ENCODE results near the gene AKAP17A.
"Not testable (repeated sequence)": the region's sequence is repeated elsewhere in the genome, so short reads cannot be mapped to it uniquely, and the experiment has no call there.

DNA sequence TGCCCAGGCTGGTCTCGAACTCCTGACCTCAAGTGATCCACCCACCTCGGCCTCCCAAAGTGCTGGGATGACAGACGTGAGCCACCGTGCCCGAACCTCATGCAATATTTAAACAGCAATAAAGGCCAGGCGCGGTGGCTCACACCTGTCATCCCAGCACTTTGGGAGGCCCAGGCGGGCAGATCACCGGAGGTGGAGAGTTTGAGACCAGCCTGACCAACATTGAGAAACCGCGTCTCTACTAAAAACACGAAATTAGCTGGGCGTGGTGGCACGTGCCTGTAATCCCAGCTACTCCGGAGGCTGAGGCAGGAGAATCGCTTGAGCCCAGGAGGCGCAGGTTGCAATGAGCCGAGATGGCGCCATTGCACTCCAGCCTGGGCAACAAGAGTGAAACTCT is 17.2 kb upstream of the AKAP17A start:
- not testable (repeated sequence) for TF ChIP-seq EZH2 (optimal IDR thresholded peaks at IDR 0.05; ENCODE audit: low read depth, low read length); CTCF (IDR thresholded peaks at IDR 0.05; ENCODE audit: low read length)
